Esophagus squamous epithelium (tissue), 5 donors: Measurements from ENCODE around the gene DLG2. TPM values are rescaled to one million over a fixed set of nuclear protein-coding genes. Genes with fewer than 3 reads are reported as not detected.

ENCODE experiments used
- DNase-seq: peaks from one replicate; lab custom pipeline; 2025; lab: John Stamatoyannopoulos, UW
- H3K27ac ChIP-seq, 4 donors: fragments of 200-600 bp; sonication (generic); one replicate each; pipeline ENCODE4 v1.5.1; 2016 to 2019; ENCODE audit warnings: mild to moderate bottlenecking in 1 of 4
- H3K27me3 ChIP-seq, 4 donors: fragments of 200-600 bp; sonication (generic); 1 replicate in 3 of 4; 2 replicates in 1 of 4; pipeline versions ENCODE4 v1.5.1 to v1.6.0; 2017 to 2021; ENCODE audit warnings: antibody characterized with exemption in 1 of 4
- H3K36me3 ChIP-seq, 3 donors: fragments of 200-600 bp; sonication (generic); one replicate each; pipeline ENCODE4 v1.5.1; 2016 to 2019
- H3K4me1 ChIP-seq, 3 donors: fragments of 200-600 bp; sonication (generic); one replicate each; pipeline ENCODE4 v1.5.1; 2017 to 2019
- H3K4me3 ChIP-seq, 4 donors: fragments of 200-600 bp; sonication (generic); 1 replicate in 3 of 4; 2 replicates in 1 of 4; pipeline ENCODE4 v1.5.1; 2016 to 2019; ENCODE audit warnings: mild to moderate bottlenecking in 2 of 4, moderate library complexity in 1 of 4
- H3K9me3 ChIP-seq, 3 donors: fragments of 200-600 bp; sonication (generic); one replicate each; pipeline ENCODE4 v1.5.1; 2016 to 2019
- POLR2A ChIP-seq, 4 donors: fragments of 450-650 bp; IDR thresholded peaks; one replicate each; pipeline ENCODE4 v1.6.1; 2017; ENCODE audit warnings: antibody characterized with exemption in 4 of 4, mild to moderate bottlenecking in 4 of 4, moderate library complexity in 3 of 4
- WGBS, 2 donors: methylation state at CpG; one replicate each; pipeline ENCODE4 v1.1.5; 2018; 5-methylcytosine and 5-hydroxymethylcytosine counted together
- intact Hi-C: fragments of 100-400 bp; cut with DNase I; formaldehyde crosslinking; loops from one replicate; pipeline ENCODE4 v1.15.0; 2022
- total RNA-seq, 4 donors: library from RNA; depleted of rRNA; stranded (reverse); fragments of >200 nt; gene quantifications; one replicate each; pipeline ENCODE4 v1.1.0, GENCODE V29; 2016
- TF ChIP-seq, protein P1 (sequence below), 6 experiments: fragments of 450-650 bp in 4 of 6; fragments of 200-600 bp in 2 of 6; sonication (generic) in 2 of 6; IDR thresholded peaks; one replicate each; pipeline ENCODE4 v1.5.1; 2016 to 2019; ENCODE audit warnings: antibody characterized with exemption in 6 of 6, mild to moderate bottlenecking in 4 of 6, moderate library complexity in 4 of 6
- donor health status: DM: yes; HTN: yes; CAD: no.

Gene DLG2
- total RNA-seq, 4 donors from 2014 or later: 2.9 to 27.7 (median 12.6) TPM

- Histone ChIP-seq H3K36me3 (no peaks in the 10 kb centered on the region), H3K27ac (no peak overlapping the region), H3K27me3 (no peaks in the 10 kb centered on the region), H3K4me3 (no peak overlapping the region), H3K4me1 (no peaks in the 10 kb centered on the region), H3K9me3 (no peaks in the 10 kb centered on the region)
- TF ChIP-seq, protein P1, sequence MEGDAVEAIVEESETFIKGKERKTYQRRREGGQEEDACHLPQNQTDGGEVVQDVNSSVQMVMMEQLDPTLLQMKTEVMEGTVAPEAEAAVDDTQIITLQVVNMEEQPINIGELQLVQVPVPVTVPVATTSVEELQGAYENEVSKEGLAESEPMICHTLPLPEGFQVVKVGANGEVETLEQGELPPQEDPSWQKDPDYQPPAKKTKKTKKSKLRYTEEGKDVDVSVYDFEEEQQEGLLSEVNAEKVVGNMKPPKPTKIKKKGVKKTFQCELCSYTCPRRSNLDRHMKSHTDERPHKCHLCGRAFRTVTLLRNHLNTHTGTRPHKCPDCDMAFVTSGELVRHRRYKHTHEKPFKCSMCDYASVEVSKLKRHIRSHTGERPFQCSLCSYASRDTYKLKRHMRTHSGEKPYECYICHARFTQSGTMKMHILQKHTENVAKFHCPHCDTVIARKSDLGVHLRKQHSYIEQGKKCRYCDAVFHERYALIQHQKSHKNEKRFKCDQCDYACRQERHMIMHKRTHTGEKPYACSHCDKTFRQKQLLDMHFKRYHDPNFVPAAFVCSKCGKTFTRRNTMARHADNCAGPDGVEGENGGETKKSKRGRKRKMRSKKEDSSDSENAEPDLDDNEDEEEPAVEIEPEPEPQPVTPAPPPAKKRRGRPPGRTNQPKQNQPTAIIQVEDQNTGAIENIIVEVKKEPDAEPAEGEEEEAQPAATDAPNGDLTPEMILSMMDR (IDR thresholded peaks at IDR 0.05): no peak
- TF ChIP-seq POLR2A (IDR thresholded peaks at IDR 0.05): no peak
- intact Hi-C loops: no loop called here
- 75 to 83% methylated on average over 2 of the region's 2 CpGs for WGBS, 2 donors
- DNase-seq: no peak
Measured at GRCh38 chr11:83785942-83786341, 1841.2 kb downstream of the DLG2 start.

- intact Hi-C loops: no loop called here
- 75 to 85% methylated on average over 1 of the region's 1 CpG for WGBS, 2 donors
Measured at GRCh38 chr11:83784419-83784818, 1842.7 kb downstream of the DLG2 start.

GRCh38 chr11:83782329-83782728 is 1844.8 kb downstream of the DLG2 start:
- Histone ChIP-seq H3K27me3 (no peaks in the 10 kb centered on the region), H3K27ac (no peak overlapping the region), H3K36me3 (no peaks in the 10 kb centered on the region), H3K4me3 (no peak overlapping the region), H3K4me1 (no peaks in the 10 kb centered on the region), H3K9me3 (no peaks in the 10 kb centered on the region)
- TF ChIP-seq, protein P1 (IDR thresholded peaks at IDR 0.05): no peak
- no peak for TF ChIP-seq POLR2A (IDR thresholded peaks at IDR 0.05)
- WGBS, 2 donors: 33 to 40% methylated on average over 1 of the region's 1 CpG
- DNase-seq: no peak
- intact Hi-C loops: no loop called here

More at GRCh38 chr11:83784419-83784818, 1842.7 kb downstream of the DLG2 start:
- H3K27me3 ChIP-seq: no peaks in the 10 kb centered on the region
- no peak for TF ChIP-seq POLR2A (IDR thresholded peaks at IDR 0.05)
- TF ChIP-seq, protein P1 (IDR thresholded peaks at IDR 0.05): no peak
- no peaks in the 10 kb centered on the region for H3K36me3 ChIP-seq
- H3K9me3 ChIP-seq: no peaks in the 10 kb centered on the region
- H3K4me1 ChIP-seq: no peaks in the 10 kb centered on the region
- no peak for DNase-seq
- no peak overlapping the region for H3K27ac ChIP-seq
- no peak overlapping the region for H3K4me3 ChIP-seq

DNA sequence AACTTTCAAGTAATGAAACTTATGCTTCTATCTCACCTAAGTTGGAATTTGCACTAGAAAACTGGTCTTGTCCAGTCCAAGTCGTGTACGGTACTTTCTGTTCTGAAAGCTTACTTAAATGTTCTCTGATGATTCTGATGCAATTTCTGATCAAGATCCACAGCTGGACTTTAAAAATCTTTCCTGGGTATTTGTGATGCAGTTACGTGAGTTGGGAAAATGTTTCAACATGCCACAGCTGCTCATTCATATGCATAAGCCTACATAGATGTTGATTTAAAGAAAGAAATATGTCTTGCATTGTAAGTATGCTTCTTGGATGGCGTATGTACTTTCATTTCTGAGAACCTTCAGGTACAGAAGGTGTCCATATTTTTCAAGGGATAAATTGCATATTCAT is 1847.3 kb downstream of the DLG2 start:
- Histone ChIP-seq H3K36me3 (no peaks in the 10 kb centered on the region), H3K4me1 (no peaks in the 10 kb centered on the region), H3K27ac (no peak overlapping the region), H3K27me3 (no peaks in the 10 kb centered on the region), H3K4me3 (no peak overlapping the region), H3K9me3 (no peaks in the 10 kb centered on the region)
- intact Hi-C loops: no loop called here
- TF ChIP-seq, protein P1 (IDR thresholded peaks at IDR 0.05): no peak
- TF ChIP-seq POLR2A (IDR thresholded peaks at IDR 0.05): no peak
- 43 to 46% methylated on average over 4 of the region's 4 CpGs for WGBS, 2 donors
- DNase-seq: no peak

GRCh38 chr11:83778596-83778995 is 1848.5 kb downstream of the DLG2 start:
- Histone ChIP-seq H3K9me3 (no peaks in the 10 kb centered on the region), H3K27me3 (no peaks in the 10 kb centered on the region), H3K27ac (no peak overlapping the region), H3K4me1 (no peaks in the 10 kb centered on the region), H3K36me3 (no peaks in the 10 kb centered on the region), H3K4me3 (no peak overlapping the region)
- TF ChIP-seq POLR2A (IDR thresholded peaks at IDR 0.05): no peak
- TF ChIP-seq, protein P1 (IDR thresholded peaks at IDR 0.05): no peak
- intact Hi-C loops: no loop called here
- 43 to 51% methylated on average over 2 of the region's 2 CpGs for WGBS, 2 donors
- no peak for DNase-seq
